HG03045 (cell line): ENCODE results near the gene MPPE1.
"Not testable (repeated sequence)": the region's sequence is repeated elsewhere in the genome, so short reads cannot be mapped to it uniquely, and the experiment has no call there.

Experiments
- ATAC-seq: cut with Tn5 transposase; IDR thresholded peaks from one replicate; pipeline ENCODE4 v1.9.1; 2021; ENCODE audit warnings: mild to moderate bottlenecking, moderate library complexity; ENCODE audit not compliant: unreplicated experiment

Gene MPPE1

DNA sequence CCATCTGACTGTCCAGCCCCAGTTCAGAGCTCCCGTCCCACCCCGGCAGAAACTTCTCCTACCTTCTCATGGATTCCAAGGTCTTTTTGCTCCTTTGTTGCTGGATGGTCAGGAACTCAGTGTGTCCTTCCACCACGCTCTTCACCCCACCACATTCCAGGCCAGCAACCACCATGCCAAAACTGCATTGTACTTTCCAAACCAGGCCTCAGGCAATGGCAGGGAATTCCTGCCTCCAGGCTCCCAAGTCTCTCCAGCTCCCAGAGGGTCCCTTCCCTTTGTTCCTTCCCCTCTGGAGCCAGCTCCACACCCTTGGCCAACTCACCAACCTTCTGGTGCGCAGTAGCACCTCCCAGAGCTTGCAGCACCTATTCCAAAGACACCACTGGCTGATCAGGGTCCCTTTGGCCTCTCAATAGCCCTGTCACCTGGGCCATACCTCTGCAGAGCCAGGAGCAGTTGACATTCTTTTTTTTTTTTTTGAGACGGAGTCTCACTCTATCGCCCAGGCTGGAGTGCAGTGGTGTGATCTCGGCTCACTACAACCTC, 48.8 kb downstream of the MPPE1 start:
- no peak for ATAC-seq

DNA sequence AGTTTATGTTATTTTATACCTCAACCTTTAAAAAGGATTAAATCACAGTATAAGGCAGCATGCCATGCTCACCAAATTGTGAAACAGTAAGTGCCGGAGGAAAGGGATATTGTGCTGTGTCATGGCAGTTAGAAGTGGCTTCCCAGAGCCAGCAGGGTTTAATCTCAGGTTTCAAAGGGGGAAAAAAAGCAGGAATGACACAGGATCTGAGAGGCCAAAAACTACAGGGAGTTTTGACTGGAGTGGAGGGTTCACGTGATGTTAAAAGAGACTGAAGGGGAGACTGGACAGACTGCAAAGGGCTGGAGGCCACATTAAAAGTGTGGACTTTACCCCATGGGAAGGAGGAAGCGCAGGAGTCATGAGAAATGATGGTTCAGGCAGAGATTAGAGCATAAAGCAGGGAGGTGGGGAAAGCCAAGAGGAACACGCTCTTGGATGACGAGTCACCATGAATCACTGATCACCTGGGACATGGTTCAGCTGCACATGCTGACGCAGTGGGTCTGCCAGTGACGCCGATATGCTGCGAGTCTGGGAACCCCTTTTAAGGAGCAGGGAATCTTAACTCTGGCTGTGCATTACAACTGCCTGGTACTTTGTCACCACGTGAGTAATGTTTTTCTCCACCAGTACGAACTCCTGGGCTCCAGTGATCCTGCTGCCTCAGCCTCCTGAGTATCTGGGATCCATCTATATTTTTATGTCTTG, 50.8 kb downstream of the MPPE1 start:
- ATAC-seq = no peak

DNA sequence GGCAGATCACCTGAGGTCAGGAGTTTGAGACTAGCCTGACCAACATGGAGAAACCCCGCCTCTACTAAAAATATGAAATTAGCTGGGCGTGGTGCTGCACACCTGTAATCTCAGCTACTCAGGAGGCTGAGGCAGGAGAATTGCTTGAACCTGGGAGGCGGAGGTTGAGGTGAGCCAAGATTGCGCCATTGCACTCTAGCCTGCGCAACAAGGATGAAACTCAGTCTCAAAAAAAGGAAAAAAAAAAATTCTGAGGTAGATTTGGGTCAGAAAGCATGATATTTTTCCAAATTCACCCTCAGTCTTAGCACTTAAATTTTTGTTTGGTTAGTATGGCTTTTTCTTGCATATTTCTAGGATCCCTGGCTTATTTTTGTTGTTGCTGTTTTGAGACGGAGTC, 53.6 kb downstream of the MPPE1 start:
- not testable (repeated sequence) for ATAC-seq

DNA sequence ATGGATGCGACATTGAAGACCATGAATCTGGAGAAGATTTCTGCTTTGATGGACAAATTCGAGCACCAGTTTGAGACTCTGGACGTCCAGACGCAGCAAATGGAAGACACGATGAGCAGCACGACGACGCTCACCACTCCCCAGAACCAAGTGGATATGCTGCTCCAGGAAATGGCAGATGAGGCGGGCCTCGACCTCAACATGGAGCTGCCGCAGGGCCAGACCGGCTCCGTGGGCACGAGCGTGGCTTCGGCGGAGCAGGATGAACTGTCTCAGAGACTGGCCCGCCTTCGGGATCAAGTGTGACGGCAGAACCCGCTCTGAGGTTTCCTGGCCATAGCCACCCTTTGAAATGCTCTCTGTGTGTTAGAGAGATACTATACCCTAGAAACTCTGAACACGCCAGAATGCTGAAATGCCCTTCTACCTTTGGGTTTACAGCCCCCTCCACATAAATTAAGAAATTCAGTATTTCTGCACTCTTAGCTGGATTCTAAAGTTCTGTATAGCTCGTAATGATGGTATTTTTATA, 56.2 kb downstream of the MPPE1 start:
- ATAC-seq = no peak

DNA sequence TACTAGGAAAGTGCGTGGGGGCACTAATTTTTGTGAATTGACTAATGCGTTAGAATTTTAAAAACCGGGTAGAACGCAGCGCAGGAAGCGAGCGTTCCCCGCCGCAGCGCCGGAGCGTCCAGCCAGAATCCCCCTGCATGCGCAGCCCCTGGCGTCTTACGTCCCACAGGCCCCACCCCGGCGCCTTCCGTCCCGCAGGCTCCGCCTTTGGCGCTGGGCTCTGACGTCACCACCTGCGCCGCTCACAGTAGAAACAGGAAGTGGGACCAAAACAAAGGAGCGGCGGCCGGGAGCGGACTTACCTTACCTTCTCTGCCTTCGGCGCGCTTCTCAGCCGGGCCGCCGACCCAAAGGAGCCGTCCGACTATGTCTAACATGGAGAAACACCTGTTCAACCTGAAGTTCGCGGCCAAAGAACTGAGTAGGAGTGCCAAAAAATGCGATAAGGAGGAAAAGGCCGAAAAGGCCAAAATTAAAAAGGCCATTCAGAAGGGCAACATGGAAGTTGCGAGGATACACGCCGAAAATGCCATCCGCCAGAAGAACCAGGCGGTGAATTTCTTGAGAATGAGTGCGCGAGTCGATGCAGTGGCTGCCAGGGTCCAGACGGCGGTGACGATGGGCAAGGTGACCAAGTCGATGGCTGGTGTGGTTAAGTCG, 56.8 kb downstream of the MPPE1 start, which contains the start of gene CHMP1B:
Gene CHMP1B (plus strand): TSS at position 268 of the 660 bp plus-strand sequence. CDS start 99 bp downstream, at position 367.
- peak; percentile 96 for ATAC-seq

DNA sequence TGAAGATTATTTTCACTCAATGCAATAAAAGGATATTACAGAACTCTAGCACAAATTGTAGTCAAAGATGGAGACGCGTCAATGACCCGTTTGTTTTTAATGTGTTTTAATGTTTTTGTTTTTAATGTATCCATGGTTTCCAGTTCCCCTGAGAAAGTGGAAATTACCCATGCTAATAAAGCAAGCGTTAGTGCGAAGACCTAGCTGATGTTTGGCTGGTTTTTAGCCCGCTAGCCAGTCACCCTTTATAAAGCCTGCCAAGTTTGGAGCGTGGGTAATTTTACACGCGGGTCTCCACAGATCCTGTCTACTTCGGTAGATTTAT, 57.3 kb downstream of the MPPE1 start:
- peak; percentile 29 for ATAC-seq

DNA sequence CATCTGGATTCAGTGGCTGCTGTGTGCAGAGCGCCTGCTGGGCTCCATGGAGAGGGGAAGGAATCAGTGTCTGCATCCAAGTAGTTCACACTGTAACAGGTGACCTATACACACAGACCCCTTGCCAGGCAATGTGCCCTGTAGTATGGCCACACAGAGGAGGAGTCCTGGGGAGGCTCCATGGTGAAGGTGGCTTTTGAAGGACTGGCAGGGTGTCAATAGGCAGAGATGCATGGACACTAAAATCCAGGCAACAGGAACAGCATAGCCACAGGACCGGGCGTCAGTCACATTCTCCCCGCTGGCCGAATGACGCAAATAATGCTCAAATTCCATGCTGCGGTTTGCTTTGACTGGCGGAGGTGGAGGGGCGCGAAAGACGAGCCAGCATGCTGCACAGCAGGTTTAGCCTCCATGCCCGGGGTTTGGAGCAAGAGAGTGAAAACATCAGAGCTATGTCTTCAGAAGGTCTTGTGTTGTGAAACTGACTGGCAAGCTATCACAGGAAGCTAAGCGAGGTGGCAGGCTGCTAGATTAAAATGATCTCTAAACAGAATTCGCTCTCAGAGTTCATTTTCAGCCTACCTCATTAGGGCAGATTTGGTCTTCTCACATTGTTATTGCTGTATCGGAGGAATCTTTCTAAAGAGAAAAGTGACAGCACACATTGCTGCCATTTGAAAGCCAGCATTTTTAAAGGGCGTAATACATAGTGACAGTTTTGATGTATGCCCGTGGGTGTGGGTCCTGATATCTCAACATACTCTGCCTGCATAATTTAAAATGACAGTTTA, 58.1 kb downstream of the MPPE1 start:
- no peak for ATAC-seq

DNA sequence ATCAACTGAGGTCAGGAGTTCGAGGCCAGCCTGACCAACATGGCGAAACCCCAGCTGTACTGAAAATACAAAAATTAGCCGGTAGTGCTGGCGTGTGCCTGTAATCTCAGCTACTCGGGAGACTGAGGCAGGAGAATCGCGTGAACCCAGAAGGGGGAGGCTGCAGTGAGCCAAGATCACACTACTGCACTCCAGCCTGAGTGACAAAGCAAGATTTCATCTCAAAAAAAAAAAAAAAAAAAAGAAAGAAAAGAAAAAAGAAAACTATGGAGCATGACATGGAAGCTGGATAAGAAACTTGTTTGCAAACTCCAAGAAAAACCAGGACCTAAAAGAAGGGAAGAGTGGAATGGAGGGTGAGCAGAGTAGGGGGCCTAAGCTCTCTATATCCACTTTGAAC, 58.8 kb downstream of the MPPE1 start:
- ATAC-seq = no peak

DNA sequence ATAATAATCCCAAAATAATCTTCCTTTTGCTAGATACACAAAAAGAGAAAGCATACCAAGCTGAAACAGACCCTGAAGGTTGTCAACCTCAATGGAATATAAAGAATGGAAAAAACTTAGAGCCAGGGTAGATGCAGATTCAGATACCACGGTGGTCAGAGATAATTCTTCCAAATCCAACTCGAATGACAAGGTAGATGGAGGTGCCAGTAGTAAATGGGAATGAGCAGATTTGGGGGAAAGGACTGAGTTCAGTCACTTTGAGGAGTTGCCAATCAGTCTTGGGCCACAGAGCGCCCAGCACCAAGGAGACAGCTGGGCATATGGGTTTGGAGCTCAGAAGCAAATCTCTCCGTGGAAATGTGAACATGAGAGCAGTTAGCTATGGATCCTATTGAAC, 60.3 kb downstream of the MPPE1 start:
- no peak for ATAC-seq

DNA sequence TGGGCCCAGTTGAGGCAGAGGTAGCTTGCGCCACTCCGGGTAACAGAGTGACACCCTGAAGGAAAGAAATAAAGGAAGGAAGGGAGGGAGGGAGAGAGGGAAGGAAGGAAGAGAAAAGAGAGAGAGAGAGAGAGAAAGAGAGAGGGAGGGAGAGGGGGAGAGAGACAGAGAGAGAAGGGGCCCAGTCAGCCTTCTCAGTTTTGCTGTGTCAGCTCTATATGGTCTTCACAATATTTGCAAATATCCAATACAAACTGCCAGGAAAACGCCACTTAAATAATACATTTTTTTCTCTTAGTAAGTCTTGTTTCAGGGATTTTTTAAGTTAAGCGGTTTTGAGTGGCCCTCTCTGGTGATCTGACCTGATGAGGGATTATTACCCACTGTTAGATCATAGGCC, 62.5 kb downstream of the MPPE1 start:
- ATAC-seq = no peak

DNA sequence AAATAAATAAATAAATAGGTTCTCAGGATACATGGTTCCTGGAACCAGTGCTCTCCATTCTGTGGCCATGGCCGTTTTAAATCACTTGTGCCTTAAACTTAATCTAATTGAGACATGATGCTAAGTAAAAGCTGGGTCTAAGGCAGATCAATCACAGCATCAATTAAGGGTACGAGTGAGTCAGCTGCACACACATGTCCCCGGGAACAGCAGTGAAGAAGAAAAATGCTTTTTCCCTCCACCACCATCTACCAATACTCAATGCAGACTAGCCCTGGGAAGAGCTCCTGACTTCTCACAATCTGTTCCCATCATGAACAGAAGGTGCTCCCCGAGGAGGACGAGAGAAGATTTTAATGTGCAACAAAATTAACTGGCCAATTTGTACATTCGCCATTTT, 63.7 kb downstream of the MPPE1 start:
- ATAC-seq = no peak

DNA sequence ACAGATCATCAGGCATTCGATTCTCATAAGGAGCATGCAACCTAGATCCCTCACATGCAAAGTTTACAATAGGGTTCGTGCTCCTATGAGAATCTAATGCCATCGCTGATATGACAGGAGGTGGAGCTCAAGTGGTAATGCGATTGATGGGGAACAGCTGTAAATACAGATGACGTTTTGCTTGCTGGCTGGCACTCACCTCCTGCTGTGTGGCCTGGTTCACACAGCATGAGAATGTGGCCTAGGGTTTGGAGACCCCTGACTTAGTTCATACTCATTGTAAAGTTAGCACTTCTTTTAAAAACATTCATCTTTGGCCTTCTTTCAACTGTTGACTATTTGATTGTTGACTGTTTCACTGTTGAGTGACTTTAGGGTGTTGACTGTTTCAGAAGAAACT, 65.6 kb downstream of the MPPE1 start:
- no peak for ATAC-seq

DNA sequence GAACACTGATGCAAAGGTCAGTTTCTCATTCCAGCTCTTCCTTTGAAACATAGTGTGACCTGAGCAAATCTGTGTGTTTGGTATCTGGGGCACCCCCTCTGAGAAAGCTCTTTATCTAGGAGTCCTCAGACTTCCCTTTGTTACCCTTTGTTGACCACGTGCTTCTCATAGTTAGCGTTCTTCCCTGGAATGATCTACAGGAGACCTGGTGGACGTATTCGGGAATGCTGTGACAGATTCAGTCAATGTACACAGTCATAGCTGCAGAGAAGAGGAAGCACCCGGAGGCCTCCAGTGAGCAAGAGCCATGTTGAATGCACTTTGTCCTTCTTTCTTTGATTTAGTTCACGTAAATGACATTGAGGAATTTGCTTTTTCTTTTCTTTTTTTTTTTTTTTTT, 67.6 kb downstream of the MPPE1 start:
- no peak for ATAC-seq

DNA sequence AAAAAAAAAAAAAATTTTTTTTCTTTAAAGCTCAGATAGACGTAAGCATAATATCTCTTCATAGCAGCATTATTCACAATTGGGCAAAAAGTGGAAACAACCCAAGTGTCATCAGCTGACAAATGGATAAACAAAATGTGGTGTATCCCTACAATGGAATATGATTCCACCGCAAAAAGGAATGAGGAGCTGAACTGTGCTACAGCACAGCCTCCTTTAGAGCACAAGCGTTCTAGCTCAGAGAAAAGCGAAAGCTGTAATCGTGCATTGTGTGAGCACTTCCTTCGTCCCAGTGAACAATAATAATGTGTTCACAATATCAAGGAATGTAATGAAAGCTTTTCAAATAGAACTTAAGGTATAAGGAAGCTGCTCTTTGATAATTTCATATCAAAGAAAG, 68.6 kb downstream of the MPPE1 start:
- no peak for ATAC-seq

DNA sequence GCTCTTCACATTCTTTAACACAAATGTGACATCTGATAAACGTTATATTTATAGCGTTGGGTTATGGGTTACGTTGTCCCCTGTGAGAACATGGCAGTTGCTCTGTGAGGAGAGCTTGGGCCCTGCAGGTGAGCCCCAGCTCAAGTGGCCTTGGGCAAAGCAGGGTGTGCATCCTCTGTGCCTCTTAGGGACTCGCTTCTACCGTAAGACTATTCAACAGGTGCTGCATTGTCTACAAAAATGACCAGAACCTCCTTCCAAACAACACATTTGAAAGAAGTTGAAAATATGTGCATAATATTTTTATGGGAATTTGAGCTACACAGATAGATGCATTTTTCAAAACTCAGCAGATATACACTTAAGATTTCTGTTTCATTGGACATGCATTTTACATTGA, 73.3 kb downstream of the MPPE1 start:
- no peak for ATAC-seq
